Cortex of kidney (tissue), 1 donor: Measurements from ENCODE around the gene CCDC191.

Source experiments
- DNase-seq: peaks from one replicate; lab custom pipeline; 2025; lab: John Stamatoyannopoulos, UW

Gene CCDC191

GRCh38 chr3:114057011-114057347 is 653 bp upstream of the CCDC191 start:
- no peak for DNase-seq

- no peak for DNase-seq
Observed at GRCh38 chr3:114052216-114052615, 4.1 kb downstream of the CCDC191 start.

GRCh38 chr3:114043205-114043604 is 13.1 kb downstream of the CCDC191 start:
- no peak for DNase-seq

- no peak for DNase-seq
Observed at GRCh38 chr3:114035896-114036295, 20.4 kb downstream of the CCDC191 start.

DNA sequence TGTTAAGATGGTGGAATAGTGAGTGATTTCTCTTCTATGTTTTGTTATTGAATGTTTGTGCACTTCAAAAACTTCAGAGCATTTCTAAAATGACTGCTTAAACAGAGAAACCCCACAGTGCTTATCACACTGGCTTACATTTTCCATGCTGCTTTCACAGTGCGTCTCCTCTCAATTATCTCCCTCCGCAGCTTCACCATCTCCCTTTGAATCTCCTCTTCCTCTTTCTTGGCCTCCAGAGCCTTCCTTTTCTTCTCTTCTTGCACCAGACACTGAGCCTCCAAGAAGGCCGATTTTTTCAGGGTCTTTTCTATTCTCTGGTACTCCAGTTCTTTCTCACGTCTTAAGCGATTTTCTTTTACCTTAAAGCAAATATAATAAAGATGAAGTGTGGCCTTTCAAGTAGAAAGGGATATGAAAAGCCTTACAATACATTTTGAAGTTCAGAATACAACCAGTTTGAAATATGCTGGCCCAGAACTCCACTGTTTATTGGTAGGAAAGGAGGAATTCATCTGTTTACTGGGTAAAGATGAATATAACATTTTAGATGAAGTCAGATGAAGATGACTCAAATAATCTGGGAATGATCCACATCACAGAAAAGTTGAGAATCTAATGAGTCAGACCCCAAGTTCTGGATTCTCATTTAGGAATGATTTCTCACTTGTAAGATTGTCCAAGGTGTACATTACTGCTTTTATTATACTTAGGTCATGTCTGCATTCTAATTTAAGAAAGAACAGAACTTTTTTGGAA is 21.4 kb downstream of the CCDC191 start:
- DNase-seq: no peak

GRCh38 chr3:114034211-114034610 is 22.1 kb downstream of the CCDC191 start:
- DNase-seq: no peak

GRCh38 chr3:114033721-114034120 is 22.6 kb downstream of the CCDC191 start:
- DNase-seq: no peak

GRCh38 chr3:114026331-114026730 is 30.0 kb downstream of the CCDC191 start:
- no peak for DNase-seq

DNA sequence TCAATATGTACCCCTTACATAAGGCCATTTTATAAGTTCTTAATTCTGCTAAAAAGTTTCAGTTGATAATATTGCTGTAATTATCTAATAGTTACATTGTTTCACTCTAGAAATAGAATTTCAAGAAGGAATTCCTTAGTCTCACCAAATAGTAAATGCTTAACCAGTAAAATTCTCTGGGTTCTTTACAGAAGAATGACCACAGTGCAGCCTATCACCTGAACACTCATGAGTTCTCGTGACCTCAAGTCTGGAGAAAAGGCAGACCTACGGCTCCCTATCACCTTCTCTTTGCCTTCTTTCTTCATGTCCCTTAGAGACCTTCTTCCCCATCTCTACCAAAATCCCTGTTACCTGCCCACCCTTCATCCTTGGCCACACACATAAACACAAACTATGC is 30.9 kb downstream of the CCDC191 start:
- no peak for DNase-seq

DNA sequence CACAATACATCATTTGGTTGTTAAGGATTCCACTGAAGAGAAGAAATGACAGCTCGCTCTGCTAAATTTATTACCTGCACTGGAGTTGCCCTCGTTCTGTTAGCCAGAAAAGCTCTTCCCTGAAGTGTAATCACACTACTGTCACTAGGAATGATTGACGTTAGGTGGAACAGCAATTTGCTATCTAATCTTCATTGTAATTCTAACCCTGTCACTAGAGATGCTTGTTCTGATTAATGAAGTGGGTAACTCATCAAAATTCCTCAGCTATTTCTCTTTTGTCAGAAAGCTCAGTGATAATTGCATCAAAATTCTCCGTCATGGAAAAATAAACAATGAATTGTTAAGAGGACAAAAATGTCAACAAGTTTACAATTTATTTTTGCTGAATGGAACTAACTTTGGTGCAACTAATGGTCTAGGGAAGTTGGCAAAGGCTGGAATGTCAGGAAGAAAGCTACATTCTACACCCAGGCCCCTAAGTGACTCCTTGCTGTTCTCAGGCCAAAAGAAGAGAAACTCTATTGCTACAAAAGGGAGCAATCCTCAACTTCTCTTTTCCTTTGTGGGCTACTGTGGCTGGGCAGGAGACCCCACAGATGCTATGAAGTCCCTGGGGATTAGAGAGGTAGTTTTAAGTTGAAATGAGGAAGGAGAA is 34.1 kb downstream of the CCDC191 start:
- DNase-seq: no peak

DNA sequence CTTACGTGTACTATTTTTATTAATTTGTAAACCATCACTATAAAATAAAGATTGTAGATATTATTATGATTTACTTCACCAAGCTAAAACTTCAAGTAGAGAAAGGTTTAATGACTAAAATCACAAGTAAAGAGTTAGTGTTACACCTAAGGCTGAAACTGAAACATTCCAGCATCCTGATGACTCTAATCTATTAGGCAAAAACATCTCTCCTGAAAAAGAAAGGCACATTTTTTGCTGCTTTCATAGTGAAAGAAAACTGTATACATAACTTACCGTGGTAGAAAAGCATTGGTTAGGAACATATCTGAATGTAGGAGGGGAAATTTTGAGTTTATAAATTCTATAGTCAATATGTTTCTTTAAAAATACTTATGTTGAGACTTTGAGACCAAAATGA is 35.4 kb downstream of the CCDC191 start:
- no peak for DNase-seq

DNA sequence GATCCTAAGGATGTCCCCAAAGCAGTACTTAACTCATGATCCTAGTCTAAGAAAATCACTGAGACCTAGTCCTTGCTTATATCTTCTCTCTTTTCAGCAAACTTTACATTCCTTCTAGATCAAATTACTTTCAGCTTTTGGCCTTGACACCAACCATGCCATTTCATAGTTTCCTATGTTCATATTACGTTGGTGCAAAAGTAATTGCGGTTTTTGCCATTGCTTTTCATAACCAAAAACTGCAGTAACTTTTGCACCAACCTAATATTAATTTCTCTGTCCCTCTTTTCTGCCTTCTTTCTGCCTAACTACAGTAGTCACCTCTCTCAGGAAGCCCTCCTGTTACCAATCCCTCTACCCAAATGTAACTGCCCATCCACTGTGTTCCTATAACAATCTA is 36.8 kb downstream of the CCDC191 start:
- no peak for DNase-seq

DNA sequence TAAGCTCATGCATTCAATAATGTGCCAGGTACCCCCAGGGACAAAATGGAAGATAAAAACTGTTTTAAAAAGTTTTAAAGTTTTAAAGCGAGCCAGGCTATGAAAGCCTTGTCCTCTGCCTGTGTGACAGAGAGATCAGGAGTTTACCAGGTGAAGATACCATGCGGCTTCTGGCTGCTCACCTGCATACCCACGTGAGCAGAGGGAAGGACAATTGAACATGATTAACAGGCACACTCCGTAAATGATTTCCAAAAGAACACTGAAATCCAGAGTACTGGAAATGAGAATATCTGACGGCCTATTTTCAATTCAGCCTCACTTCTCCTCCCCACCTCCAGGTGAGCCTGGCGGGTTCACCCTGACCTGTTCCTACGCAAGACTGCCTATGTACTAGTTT is 42.1 kb downstream of the CCDC191 start:
- DNase-seq: no peak

- no peak for DNase-seq
Observed at GRCh38 chr3:114011059-114011797, 45.1 kb downstream of the CCDC191 start.

DNA sequence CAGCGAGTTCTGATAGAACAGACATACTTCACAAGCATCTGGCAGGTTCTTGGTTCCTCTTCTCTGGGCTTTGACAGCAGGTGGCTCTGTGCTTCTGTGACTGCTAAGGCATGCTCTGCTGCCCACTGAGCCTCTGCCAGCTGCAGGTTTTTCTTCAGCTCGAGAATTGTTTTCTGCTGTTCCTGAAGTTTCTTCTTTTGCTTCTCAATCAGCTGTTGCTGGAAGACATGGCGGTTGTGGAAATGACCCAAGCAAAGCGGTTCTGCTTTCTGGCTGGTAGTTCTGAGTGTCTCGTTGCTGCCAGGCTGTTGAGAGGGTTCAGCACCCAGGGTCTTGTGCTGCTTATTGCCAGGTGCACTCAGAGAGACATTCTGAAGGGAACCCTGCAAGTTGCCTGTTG is 50.8 kb downstream of the CCDC191 start:
- no peak for DNase-seq

DNA sequence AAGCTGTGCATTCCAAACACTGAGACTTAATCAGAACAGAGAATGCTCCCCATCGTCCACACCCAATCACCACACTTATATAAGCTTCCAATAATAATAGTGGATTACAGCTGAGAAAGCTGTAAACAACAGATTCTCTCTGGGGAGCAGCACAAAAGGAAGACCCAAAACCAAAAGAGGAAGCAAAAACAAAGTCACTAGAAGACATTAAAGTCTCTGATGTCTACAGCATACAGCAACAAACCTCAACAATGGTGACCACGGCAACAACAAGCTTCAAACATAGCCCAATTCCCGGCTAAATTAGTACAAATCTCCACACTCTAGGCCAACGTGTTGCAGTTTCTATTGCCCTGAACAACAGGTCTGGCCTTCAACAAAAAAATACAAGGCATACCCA is 70.8 kb downstream of the CCDC191 start:
- DNase-seq: no peak

DNA sequence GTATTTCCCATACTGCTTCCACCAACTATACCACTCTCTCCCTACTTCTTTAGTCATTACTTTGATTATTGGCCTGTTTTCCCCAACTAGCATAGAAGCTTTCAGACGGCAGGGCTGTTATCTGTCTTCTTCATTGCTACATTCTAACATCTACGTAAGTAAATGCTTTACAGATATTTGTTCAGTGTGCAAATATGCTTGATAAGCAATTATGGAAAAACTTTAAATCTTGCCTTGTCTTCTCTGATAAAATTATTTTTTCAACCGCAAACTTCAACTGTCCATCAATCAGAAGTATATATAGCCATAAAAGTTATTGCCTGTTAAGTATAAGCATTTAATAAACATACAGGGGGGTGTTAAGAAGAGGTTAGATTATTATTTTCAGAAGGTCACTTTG is 72.8 kb downstream of the CCDC191 start:
- no peak for DNase-seq

DNA sequence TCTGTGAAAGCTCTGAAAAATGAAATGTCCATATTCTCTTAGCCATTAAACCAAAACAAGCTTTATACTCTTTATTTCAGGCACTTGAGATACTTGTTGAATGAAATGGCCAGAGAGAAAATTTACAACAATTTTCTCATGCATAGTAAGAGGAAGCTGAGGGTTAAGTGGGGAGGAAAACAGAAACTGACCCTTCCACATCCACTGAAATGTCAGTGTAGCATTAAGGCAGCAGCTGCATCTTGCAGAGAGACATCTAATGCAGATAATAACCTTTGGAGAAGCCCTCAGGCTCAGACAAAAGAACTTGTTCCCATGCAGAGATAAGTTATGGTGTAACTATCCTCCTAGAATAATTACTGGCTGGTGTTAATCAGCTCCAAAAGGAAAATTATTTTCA is 74.5 kb downstream of the CCDC191 start:
- no peak for DNase-seq

DNA sequence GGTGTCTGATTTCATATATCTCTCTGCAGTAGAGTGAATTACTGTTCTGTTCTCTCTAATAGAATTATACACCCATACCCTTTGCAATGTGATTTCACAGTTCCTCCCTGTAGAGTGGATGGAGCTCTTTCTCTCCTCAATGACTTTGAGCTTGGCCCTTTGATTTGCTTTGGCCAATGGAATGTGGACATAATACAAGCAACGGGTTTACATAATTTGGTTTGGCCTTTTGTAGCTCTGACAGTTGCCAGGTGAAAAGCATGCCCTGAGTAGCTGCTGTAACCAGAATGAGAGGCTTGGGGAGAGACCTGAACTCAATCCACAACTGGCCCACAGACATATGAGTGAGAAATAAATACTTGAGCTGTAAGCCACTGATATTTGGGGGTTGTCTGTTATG is 76.4 kb downstream of the CCDC191 start:
- no peak for DNase-seq

DNA sequence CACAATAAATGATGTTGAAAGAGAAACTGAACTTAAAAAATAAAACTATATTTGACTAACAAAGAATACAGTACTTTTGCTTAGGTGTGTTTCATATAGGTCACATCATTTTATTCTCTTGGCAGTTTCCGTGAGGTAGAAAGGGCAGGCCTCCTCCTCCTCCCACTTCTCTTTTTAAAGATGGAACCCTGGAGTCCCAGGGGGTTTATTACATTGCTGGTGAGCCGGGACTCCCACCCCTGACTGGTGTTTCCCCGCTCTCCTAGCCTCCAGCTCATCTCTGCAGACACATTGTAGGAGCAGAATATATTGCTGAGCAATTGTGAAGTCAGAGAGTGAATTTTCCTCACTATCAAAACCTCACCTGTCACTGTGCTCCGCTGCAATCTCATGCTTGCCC is 78.5 kb downstream of the CCDC191 start:
- no peak for DNase-seq

DNA sequence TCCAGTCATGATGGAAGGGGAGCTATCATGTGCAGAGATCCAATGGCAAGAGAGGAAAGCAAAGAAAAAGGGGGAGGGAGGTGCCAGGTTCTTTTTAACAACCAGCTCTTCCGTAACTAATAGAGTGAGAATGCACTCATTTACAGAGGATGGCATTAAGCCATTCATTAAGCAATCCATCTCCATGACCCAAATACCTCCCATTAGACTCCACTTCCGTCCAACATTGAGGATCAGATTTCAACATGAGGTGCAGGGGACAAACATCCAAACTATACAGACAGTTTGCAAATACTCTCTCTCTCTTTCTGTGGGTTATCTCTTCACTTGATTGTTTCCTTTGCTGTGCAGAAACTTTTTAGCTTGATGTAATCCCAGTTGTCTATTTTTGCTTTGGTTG is 87.3 kb downstream of the CCDC191 start:
- no peak for DNase-seq

- DNase-seq: no peak
Observed at GRCh38 chr3:113966172-113966571, 90.2 kb downstream of the CCDC191 start.

DNA sequence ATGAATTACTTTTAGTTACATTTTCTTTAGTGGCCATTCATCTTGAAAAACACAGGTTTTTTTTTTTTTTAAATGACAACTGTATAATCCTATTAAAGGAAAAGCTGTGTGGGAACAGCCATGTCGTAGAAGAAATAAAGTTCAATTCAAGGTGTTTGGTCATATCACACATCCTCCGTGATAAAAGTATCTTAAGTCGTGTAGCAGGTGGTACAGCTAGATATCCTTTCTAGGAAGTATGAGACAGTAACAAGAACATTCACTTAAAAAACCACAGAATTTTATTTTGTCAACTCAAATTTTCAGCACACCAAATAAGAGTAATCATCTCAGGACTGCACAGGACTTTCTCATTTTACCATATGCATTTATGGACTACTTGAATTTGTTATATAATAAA is 92.4 kb downstream of the CCDC191 start:
- no peak for DNase-seq
